ENCODE measurements around the gene FCHSD2. TPM values are rescaled to one million over a fixed set of nuclear protein-coding genes. Genes with fewer than 3 reads are reported as not detected.

The FCHSD2 gene
- total and polyA plus RNA-seq, 2 of the 13 experiments (the other 11 are each of a cell fraction or from before 2014, with no cell fraction given): 20.5 to 24.8 TPM

GRCh38 chr11:73139476-73140198 lies 2.5 kb downstream of the FCHSD2 start (continued):
- TF ChIP-seq TERF1 (CRISPR knock-in tag; IDR thresholded peaks at IDR 0.05) (no peak), KAT8 (CRISPR knock-in tag; IDR thresholded peaks at IDR 0.05) (no peak), ZNF790 (CRISPR knock-in tag; IDR thresholded peaks at IDR 0.05; ENCODE audit: borderline replicate concordance) (no peak), ASH2L (IDR thresholded peaks at IDR 0.05; ENCODE audit: insufficient read length, low read depth, low read length) (no peak), TEAD3 (CRISPR knock-in tag; optimal IDR thresholded peaks at IDR 0.05; ENCODE audit: borderline replicate concordance) (peak; percentile 30), ELF3 (CRISPR knock-in tag; IDR thresholded peaks at IDR 0.05) (peak; percentile 68; the same call in 1 of the 2 replicates), RARA (CRISPR knock-in tag; IDR thresholded peaks at IDR 0.05) (peak; percentile 30; the same call in 1 of the 2 replicates), CEBPZ (IDR thresholded peaks at IDR 0.05; ENCODE audit: low read length) (no peak), HOMEZ (CRISPR knock-in tag; IDR thresholded peaks at IDR 0.05; ENCODE audit: low read depth) (0 out of 2 replicates have a peak, but pooled peaks have one; percentile 10), HNF1A (IDR thresholded peaks at IDR 0.05; ENCODE audit: low read depth) (no peak), HNF1A (CRISPR knock-in tag; IDR thresholded peaks at IDR 0.05; ENCODE audit: borderline replicate concordance) (peak; percentile 23; the same call in 1 of the 2 replicates), HNF4G (IDR thresholded peaks at IDR 0.05; ENCODE audit: borderline replicate concordance, low read depth, low read length) (peak; percentile 34; the same call in 1 of the 2 replicates), HNF4G (CRISPR knock-in tag; IDR thresholded peaks at IDR 0.05; ENCODE audit: borderline replicate concordance, low read depth) (no peak), SP140L (CRISPR knock-in tag; IDR thresholded peaks at IDR 0.05; ENCODE audit: borderline replicate concordance) (no peak), CEBPG (CRISPR knock-in tag; IDR thresholded peaks at IDR 0.05) (peak; percentile 54; the same call in 1 of the 2 replicates), HDAC6 (IDR thresholded peaks at IDR 0.05; ENCODE audit: low read depth, low read length) (no peak), KLF13 (CRISPR knock-in tag; IDR thresholded peaks at IDR 0.05) (no peak), SNRNP70 (IDR thresholded peaks at IDR 0.05; ENCODE audit: low read depth, low read length) (no peak), FOXA1 (IDR thresholded peaks at IDR 0.05) (no peak), FOXA1 (CRISPR knock-in tag; IDR thresholded peaks at IDR 0.05) (0 out of 2 replicates have a peak, but pooled peaks have one; percentile 16)
